Measurements from ENCODE around the gene VPS35L. TPM values are rescaled to one million over a fixed set of nuclear protein-coding genes. Genes with fewer than 3 reads are reported as not detected.
A peak's percentile ranks its signal among the peaks of the same experiment; 100 is the strongest.

The VPS35L gene
- total RNA-seq, 1 donor from 2014 or later, result 24.6 TPM

GRCh38 chr16:19582050-19582831 is 26.7 kb downstream of the VPS35L start:
- no peak for DNase-seq (ENCODE audit: missing footprints)
- intact Hi-C loops (cut with DNase I), result no loop called here
- ATAC-seq, result no peak

- no peak for DNase-seq (ENCODE audit: missing footprints)
- intact Hi-C loops (cut with DNase I), result no loop called here
- no peak for ATAC-seq
Measured at GRCh38 chr16:19583665-19584300, 28.3 kb downstream of the VPS35L start.

GRCh38 chr16:19588661-19589060 is 33.2 kb downstream of the VPS35L start:
- intact Hi-C loops (cut with DNase I), result no loop called here
- DNase-seq (ENCODE audit: missing footprints) (no peak), ATAC-seq (peak; percentile 86)

DNA sequence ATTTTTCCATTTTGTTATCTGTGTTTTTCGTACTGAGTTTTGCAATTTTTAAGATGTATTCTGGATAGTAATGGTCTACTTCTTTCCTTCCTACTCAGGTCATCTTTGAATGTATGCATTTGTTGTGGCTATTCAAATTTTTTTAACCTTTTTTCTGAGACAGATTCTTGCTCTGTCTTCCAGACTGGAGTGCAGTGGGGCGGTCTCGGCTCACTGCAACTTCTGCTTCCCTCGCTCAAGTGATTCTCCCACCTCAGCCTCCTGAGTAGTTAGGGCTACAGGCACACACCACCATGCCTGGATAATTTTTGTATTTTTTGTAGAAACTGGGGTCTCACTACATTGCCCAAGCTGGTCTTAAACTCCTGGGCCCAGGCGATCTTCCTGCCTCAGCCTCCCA is 33.6 kb downstream of the VPS35L start:
- no peak for DNase-seq (ENCODE audit: missing footprints)
- ATAC-seq, result no peak
- intact Hi-C loops (cut with DNase I), result no loop called here

DNA sequence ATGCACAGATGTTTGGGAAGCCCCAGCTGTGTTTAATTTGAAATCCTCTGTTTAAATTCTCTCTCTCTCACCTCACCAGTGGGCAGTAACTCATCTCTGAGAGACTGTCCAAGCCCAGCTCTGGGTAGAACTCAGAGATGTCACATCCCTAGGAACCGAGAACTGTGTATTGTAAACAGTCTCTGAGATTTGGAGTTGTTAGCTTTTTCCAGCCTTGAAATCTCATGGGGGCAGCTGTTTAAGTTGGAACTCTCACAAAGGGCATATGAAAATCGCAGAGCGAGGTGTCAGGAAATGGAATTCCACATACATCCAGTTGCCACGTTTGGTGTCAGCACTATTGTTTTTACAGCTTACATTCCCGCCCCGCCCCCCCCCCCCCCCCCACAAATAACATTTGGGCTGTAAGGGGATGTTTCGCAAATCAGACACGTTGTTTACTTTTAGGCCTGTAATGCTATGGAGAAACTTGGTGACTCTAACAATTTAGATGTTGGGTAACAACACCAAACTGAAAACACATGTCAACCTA is 34.3 kb downstream of the VPS35L start:
- intact Hi-C loops (cut with DNase I), result no loop called here
- DNase-seq (ENCODE audit: missing footprints) (no peak), ATAC-seq (peak; percentile 41)

DNA sequence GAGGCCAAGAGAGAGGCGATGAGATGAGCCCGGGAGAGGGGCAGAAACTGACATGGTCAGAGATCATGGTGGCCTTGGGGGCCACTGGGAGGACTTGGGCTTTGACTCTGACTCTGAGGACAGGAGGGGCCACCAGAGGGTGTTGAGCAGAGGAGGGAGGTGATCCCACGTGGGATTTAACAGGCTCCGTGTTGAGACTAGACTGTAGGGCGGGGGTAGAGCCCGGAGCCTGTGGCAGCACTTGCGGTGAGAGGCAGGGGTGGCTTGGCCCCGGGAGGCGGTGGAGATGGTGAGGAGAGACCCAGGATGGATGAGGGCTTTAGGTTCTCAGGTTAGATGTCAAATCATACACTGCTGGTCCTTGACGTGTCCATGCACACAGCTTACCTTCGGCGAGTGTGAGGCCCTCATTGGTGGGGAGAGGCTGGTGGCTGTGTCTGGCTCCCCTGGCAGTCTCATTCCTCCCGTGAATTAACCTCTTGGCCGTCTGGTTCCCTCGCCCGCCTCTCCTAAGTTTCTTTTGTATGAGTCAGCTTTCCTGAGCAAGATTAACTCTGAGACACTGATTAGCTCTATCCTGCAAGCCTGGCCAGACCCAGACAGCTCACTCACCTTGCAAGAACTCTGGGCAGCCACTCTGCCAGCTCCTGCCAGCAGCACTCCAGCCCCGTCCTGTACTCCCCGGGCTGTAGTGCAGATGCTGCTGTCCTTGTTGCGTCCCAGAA is 39.7 kb downstream of the VPS35L start:
- no peak for DNase-seq (ENCODE audit: missing footprints)
- intact Hi-C loops (cut with DNase I), result no loop called here
- ATAC-seq, result peak; percentile 66

GRCh38 chr16:19598805-19599510 is 43.5 kb downstream of the VPS35L start:
- ATAC-seq, result no peak
- no peak for DNase-seq (ENCODE audit: missing footprints)
- intact Hi-C loops (cut with DNase I), result no loop called here

- intact Hi-C loops (cut with DNase I), result loop anchor here (5.0 kb wide), 2 partner anchors 43 to 117 kb away; partner anchors contain the start of genes IQCK, KNOP1 and VPS35L
- DNase-seq (ENCODE audit: missing footprints), result no peak
- no peak for ATAC-seq
Measured at GRCh38 chr16:19599968-19600716, 44.6 kb downstream of the VPS35L start.

DNA sequence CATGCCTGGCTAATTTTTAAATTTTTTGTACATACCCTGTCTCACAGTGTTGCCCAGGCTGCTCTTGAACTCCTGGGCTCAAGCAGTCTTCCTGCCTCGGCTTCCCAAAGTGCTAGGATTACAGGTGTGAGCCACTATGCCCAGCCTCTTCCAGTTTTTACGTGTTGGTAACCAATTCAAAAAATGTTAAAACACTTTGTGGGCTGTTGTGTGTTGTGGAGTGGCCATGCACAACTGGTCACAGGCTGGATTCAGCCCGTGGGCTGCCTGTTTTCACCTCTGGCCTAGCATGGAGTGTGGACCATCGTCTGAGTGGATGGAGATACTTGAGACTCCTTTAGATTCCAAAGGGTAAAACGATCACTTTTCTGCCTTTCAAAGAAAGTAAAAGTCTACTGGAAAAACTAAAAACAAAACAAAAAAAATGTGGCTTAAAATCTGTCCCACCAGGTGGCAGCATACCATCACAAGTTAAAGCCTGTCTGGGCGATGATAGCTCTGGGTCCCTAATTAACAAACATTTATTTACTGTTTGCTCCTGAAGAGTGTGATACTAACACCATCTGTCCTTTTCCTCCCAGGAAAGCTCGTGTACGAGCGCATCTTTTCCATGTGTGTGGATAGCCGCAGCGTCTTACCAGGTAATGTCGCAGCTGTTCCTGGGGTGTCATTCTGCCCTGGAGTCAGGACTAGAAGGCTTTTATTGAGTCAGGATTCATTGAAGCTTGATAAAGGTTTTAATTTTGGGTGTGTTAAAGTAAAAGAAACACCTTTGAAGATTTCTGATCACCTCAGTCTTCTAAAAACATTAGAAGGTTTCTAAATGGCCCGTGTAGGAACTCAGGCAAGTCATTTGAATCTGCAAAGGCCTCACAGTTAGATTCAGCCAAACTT is 45.8 kb downstream of the VPS35L start:
- ATAC-seq, result no peak
- DNase-seq (ENCODE audit: missing footprints), result no peak
- intact Hi-C loops (cut with DNase I), result loop anchor here (1.0 to 5.0 kb wide), 3 partner anchors 44 to 285 kb away; partner anchors contain the start of genes IQCK, KNOP1 and VPS35L

GRCh38 chr16:19604911-19605310 is 49.4 kb downstream of the VPS35L start:
- intact Hi-C loops (cut with DNase I), result loop anchor here (5.0 kb wide), 2 partner anchors 48 to 112 kb away; partner anchors contain the start of genes IQCK, KNOP1 and VPS35L
- ATAC-seq, result no peak
- no peak for DNase-seq (ENCODE audit: missing footprints)

DNA sequence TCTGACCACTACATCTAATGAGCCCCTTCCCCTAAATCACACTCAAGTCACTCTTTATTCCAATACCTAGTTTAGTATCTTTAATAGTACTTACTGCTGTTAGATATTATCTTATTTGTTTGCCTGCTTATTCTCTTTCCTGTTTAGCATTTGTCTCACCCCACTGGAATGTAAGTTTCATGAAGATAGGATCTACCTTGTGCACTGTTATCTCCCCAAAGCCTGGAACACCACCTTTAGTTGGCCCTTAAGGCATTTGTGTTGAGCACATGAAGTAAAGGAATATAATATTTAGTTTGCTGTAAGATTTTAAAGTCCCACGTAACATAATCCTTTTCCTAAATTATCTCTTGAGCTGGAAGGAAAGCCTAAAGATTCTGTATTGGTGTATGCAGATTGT is 50.2 kb downstream of the VPS35L start:
- intact Hi-C loops (cut with DNase I), result no loop called here
- no peak for DNase-seq (ENCODE audit: missing footprints)
- ATAC-seq, result no peak

DNA sequence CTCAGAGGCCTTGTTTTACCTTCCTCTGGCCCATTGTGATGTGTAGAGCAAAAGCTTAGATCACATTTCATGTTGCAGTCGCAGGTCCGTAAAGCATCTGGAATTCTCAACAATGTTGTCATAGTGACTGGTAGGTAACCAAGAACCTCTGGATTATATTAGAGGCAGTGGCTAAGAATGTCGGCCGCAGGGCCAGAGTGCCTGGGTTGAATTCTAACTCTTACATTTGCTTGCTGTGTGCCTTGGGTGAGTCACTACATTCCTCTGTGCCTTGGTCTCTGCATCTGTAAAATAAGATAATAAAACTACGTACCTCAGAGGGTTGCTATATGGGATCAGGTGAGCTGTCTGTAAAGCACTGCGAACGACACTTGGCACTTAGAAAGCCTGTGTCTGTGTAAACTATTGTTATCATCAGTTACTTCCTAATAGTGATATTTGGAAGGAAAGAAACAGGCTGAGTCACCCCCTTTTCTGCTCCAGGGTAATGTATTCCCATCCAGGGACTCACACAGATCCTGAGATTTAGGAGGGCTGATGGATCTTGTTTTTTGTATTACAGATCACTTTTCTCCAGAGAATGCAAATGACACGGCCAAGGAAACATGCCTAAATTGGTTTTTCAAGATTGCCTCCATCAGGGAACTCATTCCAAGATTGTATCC is 52.2 kb downstream of the VPS35L start:
- DNase-seq (ENCODE audit: missing footprints), result no peak
- ATAC-seq, result no peak

GRCh38 chr16:19609359-19609758 is 53.9 kb downstream of the VPS35L start:
- ATAC-seq (no peak), DNase-seq (ENCODE audit: missing footprints) (no peak)
- intact Hi-C loops (cut with DNase I), result no loop called here

More for the DNA sequence above, 52.2 kb downstream of the VPS35L start:
- intact Hi-C loops (cut with DNase I), result no loop called here

DNA sequence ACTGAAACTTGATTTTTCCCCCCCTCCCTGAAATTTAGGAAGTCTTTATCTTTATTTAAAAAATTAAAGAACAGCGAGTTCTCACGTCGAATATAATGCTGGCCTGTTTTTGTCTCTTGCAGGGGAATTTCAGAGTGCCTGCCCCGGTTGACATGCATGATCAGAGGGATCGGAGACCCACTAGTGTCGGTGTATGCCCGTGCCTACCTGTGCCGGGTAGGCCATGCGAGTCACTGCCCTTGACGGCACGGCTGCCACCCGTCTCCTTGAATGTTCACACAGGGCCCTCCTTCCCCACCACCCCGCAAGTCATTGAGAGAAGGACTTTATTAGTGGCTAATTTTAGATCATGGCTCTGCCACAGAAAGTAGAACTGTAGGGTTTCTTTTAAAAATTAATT is 54.7 kb downstream of the VPS35L start:
- intact Hi-C loops (cut with DNase I), result no loop called here
- ATAC-seq, result no peak
- DNase-seq (ENCODE audit: missing footprints), result no peak

- intact Hi-C loops (cut with DNase I), result no loop called here
- DNase-seq (ENCODE audit: missing footprints) (no peak), ATAC-seq (no peak)
Measured at GRCh38 chr16:19613834-19614233, 58.3 kb downstream of the VPS35L start.

- intact Hi-C loops (cut with DNase I), result no loop called here
- ATAC-seq (no peak), DNase-seq (ENCODE audit: missing footprints) (no peak)
Measured at GRCh38 chr16:19616241-19616640, 60.7 kb downstream of the VPS35L start.

- intact Hi-C loops (cut with DNase I), result no loop called here
- no peak for DNase-seq (ENCODE audit: missing footprints)
- ATAC-seq, result no peak
Measured at GRCh38 chr16:19618876-19619275, 63.4 kb downstream of the VPS35L start.

Data from Right ventricle myocardium inferior (tissue), 1 donor.